Renal cortical epithelial cell (primary cell): ENCODE results near the gene PPFIBP1. TPM values are rescaled to one million over a fixed set of nuclear protein-coding genes. Genes with fewer than 3 reads are reported as not detected.

Experiments used
- DNase-seq: peaks from one replicate; pipeline ENCODE4 v3.0.0-alpha.2; 2011; ENCODE audit warnings: low read depth
- total RNA-seq: library from RNA; depleted of rRNA; stranded (reverse); fragments of >200 nt; gene quantifications from 2 replicates; pipeline ENCODE4 v1.2.3, GENCODE V29; 2014

The PPFIBP1 gene
- total RNA-seq, 1 donor from 2014 or later: 281 TPM

DNA sequence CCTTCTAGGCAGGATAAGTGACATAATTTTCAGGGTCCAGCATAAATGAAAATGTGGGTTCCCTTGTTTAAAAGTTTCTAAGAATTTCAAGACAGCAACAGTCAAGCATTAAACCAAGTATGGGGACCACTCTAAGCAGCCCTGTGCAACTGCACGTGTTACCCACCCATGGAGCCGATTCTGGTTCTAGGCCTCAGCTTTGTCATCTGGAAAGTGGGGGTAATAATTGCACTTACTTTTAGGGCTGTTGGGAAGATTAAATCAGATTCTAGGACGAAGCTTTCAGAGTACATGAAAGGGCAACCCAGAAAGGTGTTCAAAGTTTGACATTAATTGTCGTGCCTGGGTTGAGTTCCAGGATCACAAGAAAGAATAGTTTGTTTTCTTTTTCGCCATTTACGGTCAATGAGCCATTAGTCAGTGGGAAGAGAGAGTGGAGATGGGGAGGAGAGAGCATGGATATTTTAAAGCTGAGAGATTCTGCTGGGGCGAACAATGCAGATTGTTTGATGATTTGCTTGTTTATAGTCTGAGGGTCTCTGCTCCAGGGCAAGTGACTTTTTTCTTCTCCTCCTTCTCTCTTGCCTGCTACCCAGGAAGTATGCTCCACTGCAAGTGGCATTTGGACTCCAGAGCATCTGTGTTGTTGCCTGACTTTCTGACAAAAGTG, 10.7 kb upstream of the PPFIBP1 start:
- DNase-seq: no peak

DNA sequence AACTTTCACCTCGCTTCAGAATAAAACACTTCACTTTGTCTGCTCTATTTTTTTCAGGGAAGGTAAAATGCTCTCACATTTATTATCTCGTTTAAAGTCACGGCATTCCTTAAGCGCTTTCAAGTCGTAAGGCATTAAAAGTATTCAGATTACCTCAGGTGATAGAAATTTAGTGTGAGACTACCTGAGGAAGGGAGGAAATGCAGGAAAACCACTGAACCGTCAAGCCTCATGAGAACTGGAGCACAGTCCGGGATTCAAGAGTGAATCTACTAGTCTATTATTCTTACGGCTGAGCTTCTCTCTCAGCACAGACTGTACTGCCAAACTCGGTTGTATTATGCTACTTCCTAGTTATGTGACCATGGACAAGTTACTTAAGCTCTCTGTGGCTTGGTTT, 8.3 kb upstream of the PPFIBP1 start:
- peak; percentile 95 for DNase-seq

GRCh38 chr12:27516625-27517024, 7.4 kb upstream of the PPFIBP1 start:
- no peak for DNase-seq

- peak; percentile 43 for DNase-seq
Measured at GRCh38 chr12:27517546-27517945, 6.5 kb upstream of the PPFIBP1 start.

DNA sequence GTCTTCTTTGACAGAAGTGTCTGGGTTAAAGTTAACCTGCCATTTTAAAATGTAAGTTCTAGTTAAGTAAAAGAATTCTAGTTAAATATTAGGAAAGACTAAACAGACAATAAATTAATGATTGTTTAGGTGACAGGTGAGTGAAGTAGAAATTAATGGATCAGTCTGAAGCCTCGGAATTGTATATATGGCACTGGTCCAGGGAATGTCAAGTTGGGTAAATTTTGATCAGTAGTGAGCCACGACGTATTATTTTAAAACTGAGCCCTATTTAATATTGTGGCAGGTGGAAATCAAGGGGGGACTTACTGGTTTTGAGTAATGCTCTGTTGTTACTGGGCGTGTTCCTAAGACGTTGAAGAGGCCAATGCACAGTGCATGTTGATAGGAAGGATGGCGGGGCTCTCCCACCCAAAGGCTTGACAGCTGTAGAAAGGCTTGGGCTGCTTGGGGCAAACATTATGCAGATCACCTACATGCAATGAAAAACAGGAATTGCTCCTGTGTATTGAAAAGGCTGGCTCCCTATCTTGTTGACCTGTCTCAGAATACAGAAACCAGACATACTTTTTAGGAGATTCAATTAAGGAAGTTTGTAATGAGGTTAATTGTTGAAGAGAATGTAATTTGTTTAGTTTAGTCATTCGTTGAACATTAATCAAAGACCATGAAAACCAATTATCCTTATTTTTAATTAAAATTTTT, 5.9 kb upstream of the PPFIBP1 start:
- DNase-seq: peak; percentile 41

DNA sequence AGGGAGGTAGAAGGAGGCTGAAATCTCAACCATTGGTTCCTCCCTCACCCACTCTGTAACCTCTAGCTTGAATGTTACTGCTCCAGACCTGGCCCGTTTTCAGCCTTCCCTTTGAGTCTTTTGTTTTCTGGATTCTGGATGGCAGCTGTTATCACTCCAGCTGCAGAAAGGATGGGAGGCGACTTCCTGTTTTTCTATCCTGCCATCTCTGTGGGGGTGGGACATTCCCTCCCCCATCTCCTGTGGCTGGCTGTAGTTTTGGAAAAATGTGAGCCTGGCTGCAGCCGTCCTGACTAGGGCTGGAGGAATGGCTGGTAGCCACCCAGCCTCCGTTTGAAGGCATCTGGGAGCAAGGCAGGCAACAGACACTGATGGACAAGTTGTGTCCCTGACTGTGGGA, 2.9 kb upstream of the PPFIBP1 start:
- no peak for DNase-seq

DNA sequence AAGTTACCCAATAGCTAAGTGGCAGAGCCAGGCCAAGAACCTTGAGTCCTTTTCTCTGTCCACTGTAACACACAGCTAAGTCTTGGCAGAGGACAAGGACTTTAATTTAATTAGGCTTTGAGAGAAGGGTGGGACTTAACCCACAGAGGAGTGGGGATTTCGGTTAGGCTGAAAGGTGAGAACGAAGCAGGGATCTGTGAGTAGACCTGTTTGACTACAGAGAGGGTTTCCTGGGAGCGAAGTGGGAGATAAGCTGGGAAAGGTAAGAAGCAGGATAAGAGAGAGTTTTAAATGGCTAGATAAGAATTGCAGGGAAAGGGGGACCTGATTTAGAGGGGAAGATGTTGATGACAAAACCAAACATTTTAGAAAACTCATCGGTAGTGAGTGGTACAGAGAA, 2.0 kb upstream of the PPFIBP1 start:
- no peak for DNase-seq

DNA sequence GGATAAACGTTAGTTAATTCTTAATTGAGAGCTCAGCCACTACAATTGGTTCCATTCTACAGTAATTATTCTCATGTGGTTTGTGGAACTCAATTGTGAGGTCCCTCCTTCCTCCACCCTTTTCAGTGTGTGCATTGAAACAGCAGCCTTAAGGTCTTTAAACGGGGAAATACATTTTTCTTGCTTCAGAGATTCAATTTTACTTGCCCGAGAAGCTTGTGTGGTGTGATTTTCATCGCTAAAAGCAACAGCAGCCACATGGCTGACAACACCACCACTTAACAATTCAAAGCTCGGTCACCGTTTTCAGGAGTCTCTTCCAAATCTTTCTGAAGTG, 733 bp upstream of the PPFIBP1 start:
- peak; percentile 34 for DNase-seq

- no peak for DNase-seq
Measured at GRCh38 chr12:27524494-27524835, 459 bp downstream of the PPFIBP1 start.

DNA sequence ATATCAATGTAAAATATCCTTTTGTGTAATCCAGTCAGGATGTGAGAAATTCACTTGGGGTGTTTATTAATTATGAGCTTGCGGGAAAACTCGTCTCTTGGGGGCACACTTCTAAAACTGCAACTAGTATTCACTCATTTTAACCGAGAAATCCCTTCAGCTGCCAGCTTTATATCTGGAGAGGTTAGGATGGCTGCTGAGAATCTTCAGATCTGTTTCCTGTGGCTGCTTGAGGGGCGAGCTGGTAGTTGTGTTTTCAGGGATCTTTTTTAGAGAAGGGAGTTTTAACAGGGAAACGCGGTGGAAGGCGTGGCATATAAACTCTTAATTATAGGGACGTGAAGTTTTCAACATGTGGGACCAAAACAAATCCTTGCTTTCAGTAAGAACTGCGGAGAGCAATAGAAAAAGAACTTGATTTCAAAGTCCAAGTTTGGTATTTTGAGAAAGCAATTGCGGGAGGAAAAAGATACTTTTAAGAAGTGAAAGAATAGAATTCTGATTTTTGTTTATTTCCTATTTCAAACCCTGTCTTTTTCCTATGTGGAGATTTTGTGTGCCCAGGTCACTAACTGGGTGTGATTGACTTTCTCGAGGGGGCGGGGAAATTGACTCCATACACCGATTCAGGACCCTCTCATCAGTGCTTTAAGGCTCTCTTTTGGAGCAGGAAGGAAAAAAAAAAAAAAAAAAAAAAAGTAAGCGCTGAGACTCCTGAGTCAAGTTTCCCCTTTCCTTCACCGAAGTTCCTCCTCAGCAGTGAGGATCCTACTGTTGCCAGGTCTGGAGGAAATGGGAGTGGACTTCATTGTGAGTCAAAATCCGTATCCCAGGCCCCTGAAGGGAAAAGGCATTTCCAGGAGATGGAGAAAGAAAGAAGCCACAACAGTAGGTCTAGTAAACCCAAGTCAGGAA, 1.1 kb downstream of the PPFIBP1 start:
- peak; percentile 77 for DNase-seq

DNA sequence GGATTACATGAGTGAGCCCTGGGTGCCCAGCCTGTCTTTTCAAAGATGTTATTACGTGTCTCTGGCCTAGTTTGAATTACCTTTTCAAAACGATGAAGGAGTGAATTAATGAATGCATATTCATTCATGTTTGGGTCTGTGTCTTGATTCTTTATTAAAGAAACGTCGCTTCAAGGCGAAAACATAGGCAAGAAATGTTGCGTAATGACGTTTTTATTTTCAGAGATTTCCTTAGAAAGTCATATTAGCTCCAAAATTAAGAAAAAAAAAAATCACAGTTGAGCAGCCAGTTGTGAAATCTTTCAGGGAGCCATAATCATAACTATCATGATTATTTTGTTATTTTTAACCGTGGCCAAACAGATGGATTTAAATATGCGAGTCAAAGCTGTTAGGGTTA, 3.5 kb downstream of the PPFIBP1 start:
- no peak for DNase-seq

- DNase-seq: no peak
Measured at GRCh38 chr12:27528788-27529187, 4.8 kb downstream of the PPFIBP1 start.

DNA sequence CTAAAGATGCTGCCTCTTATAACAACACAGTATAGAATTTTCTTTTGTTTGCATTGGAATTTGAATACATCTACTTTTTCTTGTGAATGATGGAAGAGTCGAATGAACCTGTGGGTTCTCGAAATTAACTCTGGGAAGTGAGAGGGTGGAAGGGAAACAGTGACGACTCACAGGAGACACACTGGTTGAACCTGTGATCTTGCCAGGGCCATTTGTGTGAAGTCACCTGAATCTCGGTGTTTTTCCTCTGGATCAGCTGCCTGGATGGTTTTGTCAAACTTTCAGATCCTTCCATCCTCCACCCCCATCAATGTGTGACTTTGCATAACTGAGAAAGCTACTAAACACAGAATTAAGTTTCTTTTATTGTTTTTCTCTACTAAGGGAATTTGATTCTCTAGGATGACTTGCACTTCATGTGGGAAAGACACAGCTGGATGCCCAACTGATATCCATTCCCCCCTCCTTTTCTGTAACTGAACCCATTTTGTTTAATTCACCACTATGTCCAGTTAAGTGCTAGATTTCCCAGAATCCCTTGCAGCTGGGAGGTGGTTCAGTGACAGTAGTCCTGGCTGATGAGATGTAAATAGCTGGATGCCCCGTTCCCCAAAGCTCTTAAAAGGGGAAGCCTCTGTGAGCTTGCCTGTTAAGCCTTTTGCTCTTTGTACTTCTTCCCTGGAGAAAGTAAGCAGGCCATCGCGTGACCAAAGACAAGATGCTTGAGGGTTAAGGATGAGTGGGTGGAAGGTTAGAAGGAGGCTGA, 6.3 kb downstream of the PPFIBP1 start:
- peak; percentile 73 for DNase-seq

DNA sequence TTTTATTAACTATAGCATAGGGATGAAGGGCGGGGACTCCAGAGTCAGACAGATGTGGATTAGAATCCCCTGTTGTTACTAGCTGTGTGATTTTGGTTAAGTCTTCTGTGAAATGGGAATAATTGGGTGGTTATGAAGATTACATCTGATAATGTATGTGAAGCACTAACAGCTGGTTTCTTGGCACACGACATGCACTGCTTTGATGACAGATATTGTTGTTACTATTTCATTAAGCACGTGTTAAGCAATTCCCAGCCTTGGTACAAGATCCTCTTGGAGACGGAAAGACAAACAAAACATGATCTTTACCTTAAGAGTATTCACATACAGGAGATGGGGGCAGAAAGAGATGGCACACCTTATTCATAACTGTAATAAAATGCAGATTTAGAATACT, 7.9 kb downstream of the PPFIBP1 start:
- no peak for DNase-seq

- DNase-seq: peak; percentile 88
Measured at GRCh38 chr12:27534060-27534764, 10.2 kb downstream of the PPFIBP1 start.

DNA sequence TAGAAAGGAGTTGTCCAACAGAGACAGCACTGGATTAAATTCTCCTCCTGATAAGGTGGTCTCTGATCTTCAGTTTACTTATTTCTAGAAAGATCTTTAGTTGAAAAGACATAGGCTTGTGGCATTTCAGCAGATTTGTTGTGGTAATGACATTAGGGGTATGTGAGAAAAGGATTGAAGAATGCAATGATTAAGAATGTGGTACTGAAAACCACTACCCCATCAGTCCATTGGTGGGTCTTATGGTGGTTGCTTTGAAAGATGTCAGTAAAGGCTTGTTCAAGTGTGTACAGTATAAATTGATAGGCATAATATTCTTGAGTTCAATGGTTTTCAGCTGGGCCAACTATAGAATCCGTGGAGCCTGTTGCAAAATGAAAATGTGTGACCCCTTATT, 10.8 kb downstream of the PPFIBP1 start:
- DNase-seq: peak; percentile 70

GRCh38 chr12:27535318-27535717, 11.3 kb downstream of the PPFIBP1 start:
- no peak for DNase-seq

DNA sequence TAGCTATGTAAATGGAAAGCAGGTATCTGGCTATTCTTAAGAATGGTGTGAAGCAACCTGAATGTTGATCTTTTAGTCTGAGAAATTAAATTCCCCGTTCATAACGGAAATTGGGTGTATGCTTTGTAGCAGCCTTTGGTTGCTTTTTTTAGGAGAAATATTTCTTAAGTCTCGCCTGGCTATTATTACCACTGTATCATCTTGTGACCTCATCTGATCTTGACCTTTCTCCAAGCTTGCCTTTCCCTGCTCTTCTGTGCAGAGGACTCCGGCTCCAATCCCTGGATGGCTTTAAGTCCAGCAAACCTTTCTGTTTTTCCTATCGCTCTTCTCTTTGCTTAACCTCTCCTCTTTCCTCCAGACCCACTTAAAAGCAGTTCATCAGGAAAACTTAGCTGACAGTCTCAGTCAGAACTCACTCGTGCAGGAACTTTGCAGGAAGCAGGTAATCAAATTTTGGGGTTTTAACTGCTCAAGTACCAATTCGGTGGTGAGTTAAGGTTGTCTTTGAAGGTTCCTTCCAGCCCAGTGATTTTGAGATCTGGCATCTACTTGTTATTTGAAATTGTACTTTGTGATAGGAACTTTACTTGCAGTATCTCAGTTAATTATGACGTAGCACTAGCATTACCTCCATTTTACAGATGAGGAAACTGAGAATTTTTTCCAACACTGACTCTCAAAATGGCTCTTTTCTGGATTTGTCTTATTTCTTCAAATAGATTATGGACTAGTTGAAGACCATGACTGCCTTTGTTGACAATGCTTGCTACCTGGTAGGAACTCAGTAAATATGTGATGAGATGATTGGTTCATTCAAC, 14.1 kb downstream of the PPFIBP1 start:
- DNase-seq: no peak

DNA sequence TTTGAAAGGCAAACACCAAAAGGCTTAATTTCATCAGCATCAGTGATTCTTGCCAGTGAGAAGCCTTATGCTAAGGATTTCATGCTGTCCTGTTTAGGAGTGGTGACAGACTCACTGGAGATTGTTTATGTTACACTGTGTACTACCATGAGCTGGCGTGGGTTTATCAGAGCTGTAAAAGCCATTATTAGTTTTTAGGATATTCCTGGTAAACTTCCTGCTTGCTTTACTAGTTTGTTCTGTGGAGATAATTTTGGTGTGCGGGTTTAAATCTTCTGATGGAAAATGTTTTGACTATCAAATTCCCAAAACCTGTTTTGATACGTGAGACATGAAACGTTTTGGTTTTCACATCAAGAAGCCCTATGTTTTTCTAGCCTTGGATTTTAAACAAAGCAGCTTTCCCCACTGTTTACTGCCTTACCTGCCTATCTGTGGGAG, 15.2 kb downstream of the PPFIBP1 start:
- DNase-seq: no peak

DNA sequence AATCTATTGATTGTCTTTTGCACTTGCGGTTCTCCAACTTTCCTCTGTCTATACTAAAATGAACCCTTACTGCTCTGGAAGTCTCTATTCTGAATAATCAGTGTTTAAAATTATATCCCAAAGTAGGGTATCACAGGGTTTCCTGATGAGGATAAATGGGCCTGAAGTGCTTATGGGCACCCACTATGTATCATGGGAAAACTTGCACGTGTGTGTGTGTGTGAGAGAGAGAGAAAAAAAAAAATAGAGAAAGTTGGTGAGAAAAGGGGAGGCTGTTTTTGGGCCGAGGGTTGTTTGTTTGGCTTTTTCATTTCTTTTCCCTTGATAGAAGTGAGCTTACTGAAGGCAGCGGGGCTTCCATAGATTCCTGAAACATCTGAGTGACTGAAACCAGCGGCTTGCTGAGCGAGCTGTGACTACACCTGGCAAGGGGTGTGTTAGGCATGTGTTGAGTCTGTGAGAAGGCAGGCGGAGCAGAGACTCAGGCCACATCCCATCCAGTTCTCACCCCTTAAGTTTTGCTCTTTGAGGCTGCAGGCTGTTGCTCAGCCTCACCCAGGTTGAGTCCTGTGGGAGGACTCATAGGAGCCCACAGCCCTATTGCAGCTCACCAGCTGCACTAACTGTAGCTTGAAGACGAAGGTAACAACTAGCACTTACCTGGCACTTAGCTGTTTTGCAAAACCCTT, 17.2 kb downstream of the PPFIBP1 start:
- DNase-seq: peak; percentile 38
